ENCODE data around the gene MLF1. TPM values are rescaled to one million over a fixed set of nuclear protein-coding genes. Genes with fewer than 3 reads are reported as not detected.

MLF1 gene
- total and polyA plus RNA-seq, 2 donors (not counting 1 experiment from before 2014, with no cell fraction given) = 0.25 TPM; not detected in 1

DNA sequence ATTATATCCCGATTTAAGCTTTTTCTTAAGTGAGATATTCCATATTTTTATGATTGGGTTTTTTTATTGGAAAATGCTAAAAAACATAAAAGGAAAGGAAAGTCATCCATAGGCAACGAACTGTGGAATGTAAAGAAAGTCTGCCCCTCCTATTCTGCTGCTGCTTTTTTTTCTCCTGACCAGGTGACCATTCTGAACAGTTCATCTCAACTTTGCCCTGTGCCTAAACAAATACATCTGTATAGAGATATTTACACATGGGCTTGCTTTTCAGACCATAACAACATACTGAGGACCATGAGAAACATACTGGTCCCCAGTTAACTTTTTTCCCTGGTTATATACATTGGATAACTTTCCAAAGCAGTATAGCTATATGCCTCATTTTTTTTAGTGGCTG, 18.9 kb upstream of the MLF1 start:
- H3K27me3 Mint-ChIP-seq = peaks cover 9% of the 10 kb centered on the region
- POLR2A ChIA-PET = no interaction called here
- no peak overlapping the region for H3K4me3 ChIP-seq (ENCODE audit: control extremely low read depth in 1 of 5, extremely low read depth in 1 of 5, insufficient read depth in 1 of 5, low read depth in 2 of 5, low read length in 4 of 5)
- H3K27ac Mint-ChIP-seq = no peak overlapping the region
- no peak overlapping the region for H2AFZ ChIP-seq (ENCODE audit: insufficient read depth, low read depth, low read length, poor library complexity, severe bottlenecking)
- H3K4me1 ChIP-seq (ENCODE audit: control insufficient read depth in 2 of 2, insufficient read depth in 2 of 2, low read length in 2 of 2) = no peaks in the 10 kb centered on the region
- no peak for DNase-seq
- H3K27ac ChIP-seq (ENCODE audit: low read length in 2 of 2) = no peak overlapping the region
- CTCF ChIA-PET = no interaction called here
- H3K9me3 ChIP-seq (ENCODE audit: control extremely low read depth in 1 of 3, control insufficient read depth in 2 of 3, insufficient read depth in 1 of 3, low read length in 2 of 3) = peaks cover 0 to 11% (median 2%) of the 10 kb centered on the region in 3 donors
- ATAC-seq (ENCODE audit: low read depth) = no peak
- intact Hi-C loops (cut with micrococcal nuclease) = no loop called here
- H3K4me3 Mint-ChIP-seq = no peak overlapping the region
- H3K4me2 ChIP-seq (replicated peaks; ENCODE audit: low read depth, low read length, poor library complexity, severe bottlenecking) = no peak overlapping the region
- H3K27me3 ChIP-seq (replicated peaks in 1 of 4; ENCODE audit: control extremely low read depth in 1 of 4, control insufficient read depth in 3 of 4, insufficient read depth in 4 of 4, low read length in 3 of 4) = no peaks in the 10 kb centered on the region
- no peaks in the 10 kb centered on the region for H3K36me3 ChIP-seq (replicated peaks in 1 of 2; ENCODE audit: control extremely low read depth in 1 of 2, control insufficient read depth in 1 of 2, extremely low read depth in 1 of 2, insufficient read depth in 2 of 2, low read length in 1 of 2)
- WGBS (ENCODE audit: insufficient coverage) = 100% methylated on average over 1 of the region's 2 CpGs
- no peak for TF ChIP-seq EZH2 (IDR thresholded peaks at IDR 0.05; ENCODE audit: borderline replicate concordance, insufficient read depth, low read depth, low read length, poor library complexity, severe bottlenecking)
- TF ChIP-seq, protein P1, sequence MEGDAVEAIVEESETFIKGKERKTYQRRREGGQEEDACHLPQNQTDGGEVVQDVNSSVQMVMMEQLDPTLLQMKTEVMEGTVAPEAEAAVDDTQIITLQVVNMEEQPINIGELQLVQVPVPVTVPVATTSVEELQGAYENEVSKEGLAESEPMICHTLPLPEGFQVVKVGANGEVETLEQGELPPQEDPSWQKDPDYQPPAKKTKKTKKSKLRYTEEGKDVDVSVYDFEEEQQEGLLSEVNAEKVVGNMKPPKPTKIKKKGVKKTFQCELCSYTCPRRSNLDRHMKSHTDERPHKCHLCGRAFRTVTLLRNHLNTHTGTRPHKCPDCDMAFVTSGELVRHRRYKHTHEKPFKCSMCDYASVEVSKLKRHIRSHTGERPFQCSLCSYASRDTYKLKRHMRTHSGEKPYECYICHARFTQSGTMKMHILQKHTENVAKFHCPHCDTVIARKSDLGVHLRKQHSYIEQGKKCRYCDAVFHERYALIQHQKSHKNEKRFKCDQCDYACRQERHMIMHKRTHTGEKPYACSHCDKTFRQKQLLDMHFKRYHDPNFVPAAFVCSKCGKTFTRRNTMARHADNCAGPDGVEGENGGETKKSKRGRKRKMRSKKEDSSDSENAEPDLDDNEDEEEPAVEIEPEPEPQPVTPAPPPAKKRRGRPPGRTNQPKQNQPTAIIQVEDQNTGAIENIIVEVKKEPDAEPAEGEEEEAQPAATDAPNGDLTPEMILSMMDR (IDR thresholded peaks at IDR 0.05) = no peak
- H4K20me1 ChIP-seq (ENCODE audit: control insufficient read depth, insufficient read depth, low read length, poor library complexity, severe bottlenecking) = no peaks in the 10 kb centered on the region
- no peaks in the 10 kb centered on the region for H3K4me1 Mint-ChIP-seq
- no peaks in the 10 kb centered on the region for H3K79me2 ChIP-seq (ENCODE audit: control insufficient read depth, insufficient read depth, low read length)
- no peak overlapping the region for H3K9ac ChIP-seq (ENCODE audit: low read length)
- peaks cover 2% of the 10 kb centered on the region for H3K9me3 Mint-ChIP-seq (ENCODE audit: insufficient read depth)

DNA sequence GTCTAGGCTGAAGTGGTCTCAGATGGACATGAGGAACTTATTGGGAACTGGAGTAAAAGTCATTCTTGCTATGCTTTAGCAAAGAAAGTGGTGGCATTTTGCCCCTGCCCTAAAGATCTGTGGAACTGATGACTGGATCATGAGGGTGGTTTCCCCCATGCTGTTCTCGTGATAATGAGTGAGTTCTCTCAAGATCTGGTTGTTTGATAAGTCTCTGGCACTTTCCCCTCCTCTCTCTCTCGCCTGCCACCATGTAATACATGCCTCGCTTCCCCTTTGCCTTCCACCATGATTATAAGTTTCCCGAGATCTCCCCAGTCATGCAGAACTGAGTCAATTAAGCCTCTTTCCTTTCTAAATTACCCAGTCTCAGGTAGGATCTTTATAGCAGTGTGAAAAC, 11.5 kb upstream of the MLF1 start:
- POLR2A ChIA-PET = no interaction called here
- Histone ChIP-seq H3K27me3 (replicated peaks in 1 of 4; ENCODE audit: control extremely low read depth in 1 of 4, control insufficient read depth in 3 of 4, insufficient read depth in 4 of 4, low read length in 3 of 4) (peaks cover 0 to 3% (median 0%) of the 10 kb centered on the region in 4 experiments), H3K9me3 (ENCODE audit: control extremely low read depth in 1 of 3, control insufficient read depth in 2 of 3, insufficient read depth in 1 of 3, low read length in 2 of 3) (peaks cover 0 to 3% (median 0%) of the 10 kb centered on the region in 3 donors), H2AFZ (ENCODE audit: insufficient read depth, low read depth, low read length, poor library complexity, severe bottlenecking) (no peak overlapping the region), H4K20me1 (ENCODE audit: control insufficient read depth, insufficient read depth, low read length, poor library complexity, severe bottlenecking) (no peaks in the 10 kb centered on the region), H3K4me2 (replicated peaks; ENCODE audit: low read depth, low read length, poor library complexity, severe bottlenecking) (no peak overlapping the region), H3K27ac (ENCODE audit: low read length in 2 of 2) (no peak overlapping the region), H3K36me3 (replicated peaks in 1 of 2; ENCODE audit: control extremely low read depth in 1 of 2, control insufficient read depth in 1 of 2, extremely low read depth in 1 of 2, insufficient read depth in 2 of 2, low read length in 1 of 2) (no peaks in the 10 kb centered on the region), H3K9ac (ENCODE audit: low read length) (no peak overlapping the region), H3K79me2 (ENCODE audit: control insufficient read depth, insufficient read depth, low read length) (no peaks in the 10 kb centered on the region), H3K4me3 (ENCODE audit: control extremely low read depth in 1 of 5, extremely low read depth in 1 of 5, insufficient read depth in 1 of 5, low read depth in 2 of 5, low read length in 4 of 5) (no peak overlapping the region), H3K4me1 (ENCODE audit: control insufficient read depth in 2 of 2, insufficient read depth in 2 of 2, low read length in 2 of 2) (no peaks in the 10 kb centered on the region)
- Mint-ChIP-seq H3K4me1 (no peaks in the 10 kb centered on the region), H3K9me3 (ENCODE audit: insufficient read depth) (no peaks in the 10 kb centered on the region), H3K4me3 (no peak overlapping the region), H3K27ac (no peak overlapping the region), H3K27me3 (peaks cover 18% of the 10 kb centered on the region)
- intact Hi-C loops (cut with micrococcal nuclease) = no loop called here
- ATAC-seq (ENCODE audit: low read depth) = no peak
- TF ChIP-seq, protein P1 (IDR thresholded peaks at IDR 0.05) = no peak
- TF ChIP-seq EZH2 (IDR thresholded peaks at IDR 0.05; ENCODE audit: borderline replicate concordance, insufficient read depth, low read depth, low read length, poor library complexity, severe bottlenecking) = no peak
- 82% methylated on average over 2 of the region's 4 CpGs for WGBS (ENCODE audit: insufficient coverage)
- CTCF ChIA-PET = no interaction called here
- DNase-seq = no peak

Measured in B cell (primary cell).